Breast epithelium (tissue), 3 donors: Measurements from ENCODE around the gene EYA3.

Source experiments
- POLR2A ChIP-seq: fragments of 450-650 bp; IDR thresholded peaks from one replicate; pipeline ENCODE4 v1.6.1; 2016; ENCODE audit warnings: antibody characterized with exemption, mild to moderate bottlenecking, moderate library complexity
- TF ChIP-seq, protein P1 (sequence below), 3 donors: fragments of 450-650 bp; IDR thresholded peaks; one replicate each; pipeline ENCODE4 v1.5.1; 2016 to 2017; ENCODE audit warnings: antibody characterized with exemption in 3 of 3, mild to moderate bottlenecking in 3 of 3, moderate library complexity in 3 of 3

DNA sequence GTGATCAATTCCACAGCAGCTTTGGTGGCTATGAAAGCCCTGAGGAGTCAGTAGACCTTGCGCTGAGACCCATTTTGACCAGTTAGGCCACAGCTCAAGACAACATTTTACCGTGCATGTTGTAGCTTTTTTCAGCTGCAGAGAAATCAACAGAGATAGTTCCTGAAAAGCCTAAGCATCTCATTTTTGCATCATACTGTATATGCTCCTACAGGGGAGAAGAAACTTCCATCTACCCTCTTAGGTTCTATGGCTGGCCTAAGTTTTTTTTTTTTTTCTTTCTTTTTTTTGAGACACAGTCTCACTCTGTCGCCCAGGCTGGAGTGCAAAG is 24.8 kb upstream of the EYA3 start:
- no peak for TF ChIP-seq POLR2A
- TF ChIP-seq, protein P1, sequence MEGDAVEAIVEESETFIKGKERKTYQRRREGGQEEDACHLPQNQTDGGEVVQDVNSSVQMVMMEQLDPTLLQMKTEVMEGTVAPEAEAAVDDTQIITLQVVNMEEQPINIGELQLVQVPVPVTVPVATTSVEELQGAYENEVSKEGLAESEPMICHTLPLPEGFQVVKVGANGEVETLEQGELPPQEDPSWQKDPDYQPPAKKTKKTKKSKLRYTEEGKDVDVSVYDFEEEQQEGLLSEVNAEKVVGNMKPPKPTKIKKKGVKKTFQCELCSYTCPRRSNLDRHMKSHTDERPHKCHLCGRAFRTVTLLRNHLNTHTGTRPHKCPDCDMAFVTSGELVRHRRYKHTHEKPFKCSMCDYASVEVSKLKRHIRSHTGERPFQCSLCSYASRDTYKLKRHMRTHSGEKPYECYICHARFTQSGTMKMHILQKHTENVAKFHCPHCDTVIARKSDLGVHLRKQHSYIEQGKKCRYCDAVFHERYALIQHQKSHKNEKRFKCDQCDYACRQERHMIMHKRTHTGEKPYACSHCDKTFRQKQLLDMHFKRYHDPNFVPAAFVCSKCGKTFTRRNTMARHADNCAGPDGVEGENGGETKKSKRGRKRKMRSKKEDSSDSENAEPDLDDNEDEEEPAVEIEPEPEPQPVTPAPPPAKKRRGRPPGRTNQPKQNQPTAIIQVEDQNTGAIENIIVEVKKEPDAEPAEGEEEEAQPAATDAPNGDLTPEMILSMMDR (IDR thresholded peaks at IDR 0.05), result no peak
